IMR-90 (cell line): ENCODE results near the gene GBP7. TPM values are rescaled to one million over a fixed set of nuclear protein-coding genes. Genes with fewer than 3 reads are reported as not detected.

Source experiments
- ATAC-seq: fragments of 200-7000 bp; cut with Tn5 transposase; 2 replicates; pipeline ENCODE4 v1.9.1; 2020; ENCODE audit warnings: low read depth, mild to moderate bottlenecking, moderate library complexity
- BruUV-seq: library from RNA; stranded (reverse); fragments of 400-500 nt; replicated peaks from 2 replicates; lab custom pipeline; 2021; lab: Mats Ljungman, UMichigan
- CTCF ChIA-PET: fragments of 300-600 bp; formaldehyde crosslinking; extraction: SDS; loops from one replicate; lab custom pipeline; 2021; ENCODE audit warnings: antibody characterized with exemption; lab: Yijun Ruan, JAX
- POLR2A ChIA-PET: fragments of 300-600 bp; sonication (Branson Sonifier 250); formaldehyde crosslinking; loops from one replicate; lab custom pipeline; 2022; ENCODE audit warnings: antibody characterized with exemption; ENCODE audit not compliant: unreplicated experiment; lab: Charles Lee
- DNase-seq: peaks from one replicate; pipeline ENCODE4 v3.0.0; 2013
- H2AFZ ChIP-seq: replicated peaks from 2 replicates; pipeline ENCODE3; 2013; ENCODE audit warnings: low read length, mild to moderate bottlenecking; ENCODE audit not compliant: poor library complexity
- H2AK5ac ChIP-seq: 2 replicates; pipeline ENCODE4 v1.6.1; 2013; ENCODE audit warnings: low read depth, low read length, inconsistent platforms
- H2AK9ac ChIP-seq: replicated peaks from 2 replicates; pipeline ENCODE3; 2013; ENCODE audit warnings: mild to moderate bottlenecking, low read depth, low read length, moderate library complexity; ENCODE audit not compliant: poor library complexity
- H2BK120ac ChIP-seq: 2 replicates; pipeline ENCODE4 v1.6.1; 2013; ENCODE audit warnings: low read depth, low read length, inconsistent platforms
- H2BK15ac ChIP-seq: 3 replicates; pipeline ENCODE4 v1.6.1; 2013; ENCODE audit warnings: low read depth, low read length, inconsistent platforms
- H2BK20ac ChIP-seq: 2 replicates; pipeline ENCODE4 v1.6.1; 2013; ENCODE audit warnings: low read depth, mild to moderate bottlenecking, inconsistent platforms, low read length, moderate library complexity
- H2BK5ac ChIP-seq: 2 replicates; pipeline ENCODE4 v1.6.1; 2013; ENCODE audit warnings: mild to moderate bottlenecking, low read depth, low read length, inconsistent platforms; ENCODE audit not compliant: poor library complexity, severe bottlenecking
- H3K14ac ChIP-seq: replicated peaks from 2 replicates; pipeline ENCODE4 v1.6.1; 2013; ENCODE audit warnings: low read depth, low read length, inconsistent platforms
- H3K18ac ChIP-seq: 2 replicates; pipeline ENCODE4 v1.6.1; 2013; ENCODE audit warnings: low read depth, low read length, control low read depth
- H3K23ac ChIP-seq: 2 replicates; pipeline ENCODE4 v1.6.1; 2013; ENCODE audit warnings: low read depth, low read length, inconsistent platforms
- H3K27ac ChIP-seq: 2 replicates; pipeline ENCODE4 v1.5.1; 2013; ENCODE audit warnings: mild to moderate bottlenecking, control low read depth, low read length; ENCODE audit not compliant: insufficient read depth
- H3K27me3 ChIP-seq: 2 replicates; pipeline ENCODE4 v1.6.1; 2013; ENCODE audit warnings: low read length; ENCODE audit not compliant: control insufficient read depth, insufficient read depth
- H3K36me3 ChIP-seq: 2 replicates; pipeline ENCODE4 v1.6.1; 2013; ENCODE audit warnings: low read length, mixed read lengths; ENCODE audit not compliant: control insufficient read depth, insufficient read depth
- H3K4ac ChIP-seq: 2 replicates; pipeline ENCODE4 v1.6.1; 2013; ENCODE audit warnings: low read depth, low read length, inconsistent platforms
- H3K4me1 ChIP-seq: 2 replicates; pipeline ENCODE4 v1.6.1; 2013; ENCODE audit warnings: low read length, mixed read lengths; ENCODE audit not compliant: control insufficient read depth, insufficient read depth
- H3K4me2 ChIP-seq: 2 replicates; pipeline ENCODE4 v1.6.1; 2013; ENCODE audit warnings: low read depth, mild to moderate bottlenecking, control low read depth, low read length, moderate library complexity
- H3K4me3 ChIP-seq: 2 replicates; pipeline ENCODE4 v1.5.1; 2013; ENCODE audit warnings: low read depth, mild to moderate bottlenecking, control low read depth, low read length, moderate library complexity; ENCODE audit not compliant: insufficient read depth
- H3K56ac ChIP-seq: 2 replicates; pipeline ENCODE4 v1.6.1; 2013; ENCODE audit warnings: low read length, inconsistent platforms; ENCODE audit not compliant: insufficient read depth; ENCODE audit errors: extremely low read depth
- H3K79me1 ChIP-seq, 2 experiments: 2 replicates each; pipeline ENCODE4 v1.6.1; 2013; ENCODE audit warnings: low read length in 2 of 2, inconsistent platforms in 1 of 2, low read depth in 1 of 2
- H3K9ac ChIP-seq: 2 replicates; pipeline ENCODE4 v1.6.1; 2013; ENCODE audit warnings: low read depth, low read length, control low read depth
- H3K9me1 ChIP-seq: 2 replicates; pipeline ENCODE4 v1.6.1; 2013; ENCODE audit warnings: low read length, inconsistent platforms; ENCODE audit not compliant: insufficient read depth
- H3K9me3 ChIP-seq: 2 replicates; pipeline ENCODE4 v1.6.1; 2013; ENCODE audit warnings: low read length; ENCODE audit not compliant: control insufficient read depth, insufficient read depth
- H4K20me1 ChIP-seq: 2 replicates; pipeline ENCODE4 v1.6.1; 2013; ENCODE audit warnings: low read length, inconsistent platforms; ENCODE audit not compliant: insufficient read depth
- H4K5ac ChIP-seq: 2 replicates; pipeline ENCODE4 v1.6.1; 2013; ENCODE audit warnings: mild to moderate bottlenecking, low read depth, low read length, control low read depth
- H4K8ac ChIP-seq, 2 experiments: 2 replicates each; pipeline ENCODE4 v1.6.1; 2013; ENCODE audit warnings: low read depth in 2 of 2, low read length in 2 of 2, control low read depth in 1 of 2, inconsistent platforms in 1 of 2
- H4K91ac ChIP-seq: 2 replicates; pipeline ENCODE4 v1.6.1; 2013; ENCODE audit warnings: low read depth, low read length, inconsistent platforms; ENCODE audit not compliant: insufficient read depth
- BHLHE40 ChIP-seq: fragments of 150-350 bp; IDR thresholded peaks from 2 replicates; pipeline ENCODE4 v1.6.1; 2016; ENCODE audit warnings: mild to moderate bottlenecking, low read depth, low read length
- CHD1 ChIP-seq: IDR thresholded peaks from 2 replicates; pipeline ENCODE4 v1.6.1; 2012; ENCODE audit warnings: low read depth, low read length, improper control_type of control experiment
- ELK1 ChIP-seq: fragments of 150-350 bp; IDR thresholded peaks from 2 replicates; pipeline ENCODE4 v1.6.1; 2016; ENCODE audit warnings: low read depth, mild to moderate bottlenecking, low read length, moderate library complexity, borderline replicate concordance
- FOS ChIP-seq: fragments of 150-350 bp; IDR thresholded peaks from 2 replicates; pipeline ENCODE4 v1.6.1; 2016; ENCODE audit warnings: low read depth, low read length
- MAFK ChIP-seq: IDR thresholded peaks from 2 replicates; pipeline ENCODE4 v1.6.1; 2012; ENCODE audit warnings: low read depth, low read length, improper control_type of control experiment
- MAZ ChIP-seq: IDR thresholded peaks from 2 replicates; pipeline ENCODE4 v1.6.1; 2012; ENCODE audit warnings: low read depth, mild to moderate bottlenecking, low read length, improper control_type of control experiment, moderate library complexity, borderline replicate concordance
- MXI1 ChIP-seq: IDR thresholded peaks from 2 replicates; pipeline ENCODE4 v1.6.1; 2012; ENCODE audit warnings: low read depth, mild to moderate bottlenecking, low read length, moderate library complexity, borderline replicate concordance
- POLR2A ChIP-seq: IDR thresholded peaks from 2 replicates; pipeline ENCODE4 v1.6.1; 2012; ENCODE audit warnings: mild to moderate bottlenecking, low read depth, low read length
- RAD21 ChIP-seq: IDR thresholded peaks from 2 replicates; pipeline ENCODE4 v1.6.1; 2012; ENCODE audit warnings: low read length, improper control_type of control experiment
- RCOR1 ChIP-seq: IDR thresholded peaks from 2 replicates; pipeline ENCODE4 v1.6.1; 2012; ENCODE audit warnings: mild to moderate bottlenecking, low read length, improper control_type of control experiment; ENCODE audit not compliant: insufficient replicate concordance
- RFX5 ChIP-seq: IDR thresholded peaks from 2 replicates; pipeline ENCODE4 v1.8.0; 2012; ENCODE audit warnings: low read depth, mild to moderate bottlenecking, low read length, moderate library complexity
- SMC3 ChIP-seq: fragments of 150-350 bp; IDR thresholded peaks from 2 replicates; pipeline ENCODE4 v1.6.1; 2016; ENCODE audit warnings: low read depth, mild to moderate bottlenecking, antibody characterized with exemption, low read length, moderate library complexity
- WGBS, 2 experiments: methylation state at CpG; one replicate each; pipeline versions ENCODE4 v1.1.5 to v1.1.7; 2013; ENCODE audit warnings: missing lambda C conversion rate in 2 of 2; ENCODE audit not compliant: insufficient read length in 1 of 2; ENCODE audit errors: extremely low coverage in 2 of 2; 5-methylcytosine and 5-hydroxymethylcytosine counted together
- dilution Hi-C: fragments of 300-500 bp; cut with HindIII; formaldehyde crosslinking; loops from one replicate; pipeline ENCODE4 v1.14.3; 2018; ENCODE audit warnings: low sequenced_read_pairs; ENCODE audit not compliant: unreplicated experiment
- in situ Hi-C: fragments of 300-500 bp; cut with MboI; formaldehyde crosslinking; loops from 3 replicates; pipeline ENCODE4 v1.14.3; 2019; ENCODE audit warnings: low sequenced_read_pairs, inconsistent platforms, mixed read lengths
- intact Hi-C: fragments of 100-400 bp; cut with micrococcal nuclease; formaldehyde crosslinking; loops from 2 replicates; pipeline ENCODE4 v1.10.0; 2022
- polyA plus RNA-seq, 3 experiments: library from polyadenylated mRNA; depleted of rRNA; stranded (reverse); fragments of >200 nt; gene quantifications; 2 replicates each; pipeline ENCODE4 v1.2.3, GENCODE V29; 2012; ENCODE audit warnings: low replicate concordance in 1 of 3
- total RNA-seq: library from RNA; depleted of rRNA; stranded (reverse); fragments of >200 nt; gene quantifications from 2 replicates; pipeline ENCODE4 v1.2.3, GENCODE V29; 2012
- TF ChIP-seq, protein P1 (sequence below): fragments of 150-350 bp; IDR thresholded peaks from 2 replicates; pipeline ENCODE4 v1.6.1; 2017; ENCODE audit warnings: mild to moderate bottlenecking, antibody characterized with exemption, low read length, low read depth

Gene GBP7
- total and polyA plus RNA-seq, 2 of the 4 experiments (the other 2 are of a cell fraction), result not detected

DNA sequence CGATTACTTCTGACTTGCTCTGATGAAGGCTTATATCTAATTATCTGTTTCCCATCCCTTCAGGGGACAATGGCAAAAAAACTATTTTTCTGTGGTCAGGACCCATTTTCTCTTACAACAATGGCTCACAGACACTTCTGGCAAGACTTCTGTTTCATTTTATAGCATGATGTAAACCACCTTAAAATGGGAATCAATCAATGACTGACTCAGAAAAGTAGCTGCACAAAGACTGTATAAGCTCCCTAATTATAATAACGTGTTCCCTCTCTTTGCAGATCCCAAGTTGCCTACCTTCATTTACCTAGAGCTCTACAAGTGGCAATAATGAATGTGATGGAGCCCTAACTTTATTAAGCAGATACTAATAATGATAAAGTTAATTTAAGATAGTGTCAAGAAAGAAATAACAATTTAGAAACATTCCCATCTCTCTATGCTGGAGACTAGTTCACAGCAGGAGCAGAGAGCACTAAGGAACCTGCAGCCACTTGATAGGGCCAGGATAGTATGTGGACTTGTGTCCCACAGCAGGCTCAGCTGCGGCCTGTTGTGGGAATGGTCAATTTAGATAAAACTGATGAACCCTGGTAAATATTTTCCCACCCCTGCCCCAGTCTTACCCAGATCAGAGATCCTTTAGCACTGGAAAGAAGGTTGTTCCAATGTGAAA is 50.4 kb downstream of the GBP7 start:
- POLR2A ChIA-PET, result interaction anchor here (1.2 kb wide), 1 partner anchor 60 kb away, joined by 3 read pairs; the partner anchor contains the start of gene GBP1
- no peaks in the 10 kb centered on the region for H3K27me3 ChIP-seq
- no peaks in the 10 kb centered on the region for H4K20me1 ChIP-seq
- H2AK5ac ChIP-seq, result 0 out of 2 replicates have a peak overlapping the region, but pooled peaks have one; percentile 30
- dilution Hi-C loops, result no loop called here
- peak overlapping the region; percentile 60 for H2BK20ac ChIP-seq
- no peak overlapping the region for H2AK9ac ChIP-seq
- H2BK120ac ChIP-seq, result peak overlapping the region; percentile 67
- peak overlapping the region; percentile 65 for H2BK5ac ChIP-seq
- H3K9me1 ChIP-seq, result no peaks in the 10 kb centered on the region
- H3K9me3 ChIP-seq, result no peaks in the 10 kb centered on the region
- peak overlapping the region; percentile 35 for H4K5ac ChIP-seq
- H3K56ac ChIP-seq, result peak overlapping the region; percentile 39; the same call in 1 of the 2 replicates
- BruUV-seq, result TSS peak; percentile 61
- no peaks in the 10 kb centered on the region for H3K79me1 ChIP-seq
- peak overlapping the region; percentile 39 for H3K9ac ChIP-seq
- H3K4me2 ChIP-seq, result peak overlapping the region; percentile 89
- WGBS, 2 experiments, result no CpG with 5 or more reads among the region's 3 CpGs
- ATAC-seq, result peak; percentile 62
- H3K18ac ChIP-seq, result peak overlapping the region; percentile 22
- peak overlapping the region; percentile 16; the same call in 2 of the 3 replicates for H2BK15ac ChIP-seq
- peak overlapping the region; percentile 34 for H3K27ac ChIP-seq
- peak overlapping the region; percentile 89 for H3K14ac ChIP-seq
- peak overlapping the region; percentile 58; the same call in 1 of the 2 replicates for H4K91ac ChIP-seq
- H3K23ac ChIP-seq, result peak overlapping the region; percentile 44; the same call in 1 of the 2 replicates
- intact Hi-C loops, result no loop called here
- H2AFZ ChIP-seq, result peak overlapping the region; percentile 84
- H3K4me3 ChIP-seq, result peak overlapping the region; percentile 30
- H4K8ac ChIP-seq, result peak overlapping the region in 1 of 2 experiments; percentile 87; a peak in 2 of 4 replicates
- peaks cover 5% of the 10 kb centered on the region; the same call in 1 of the 2 replicates for H3K36me3 ChIP-seq
- in situ Hi-C loops, result no loop called here
- H3K4ac ChIP-seq, result peak overlapping the region; percentile 72
- TF ChIP-seq, protein P1, sequence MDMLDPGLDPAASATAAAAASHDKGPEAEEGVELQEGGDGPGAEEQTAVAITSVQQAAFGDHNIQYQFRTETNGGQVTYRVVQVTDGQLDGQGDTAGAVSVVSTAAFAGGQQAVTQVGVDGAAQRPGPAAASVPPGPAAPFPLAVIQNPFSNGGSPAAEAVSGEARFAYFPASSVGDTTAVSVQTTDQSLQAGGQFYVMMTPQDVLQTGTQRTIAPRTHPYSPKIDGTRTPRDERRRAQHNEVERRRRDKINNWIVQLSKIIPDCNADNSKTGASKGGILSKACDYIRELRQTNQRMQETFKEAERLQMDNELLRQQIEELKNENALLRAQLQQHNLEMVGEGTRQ, result no peak
- TF ChIP-seq CHD1 (no peak), MAFK (no peak), MXI1 (no peak), POLR2A (no peak), ELK1 (no peak), FOS (no peak), RCOR1 (no peak), RAD21 (no peak), MAZ (no peak), BHLHE40 (no peak), SMC3 (no peak), RFX5 (no peak)
- H3K4me1 ChIP-seq, result peaks cover 4% of the 10 kb centered on the region
- DNase-seq, result no peak
- CTCF ChIA-PET, result no interaction called here
